OCI-LY3 (cell line): ENCODE data around the gene RING1.

ENCODE experiments used
- H2AFZ ChIP-seq: fragments of 200-600, 300-600 bp; shearing (Covaris generic); 2 replicates; pipeline ENCODE4 v1.6.0; 2014; ENCODE audit warnings: antibody characterized with exemption, low read depth, low read length
- H3K27ac ChIP-seq: fragments of 200-600, 300-600 bp; sonication (generic); 2 replicates; pipeline ENCODE4 v1.5.1; 2014; ENCODE audit warnings: mild to moderate bottlenecking, low read length, moderate library complexity, mixed read lengths
- H3K27me3 ChIP-seq: fragments of 200-600, 300-600 bp; sonication (generic); 2 replicates; pipeline ENCODE4 v1.6.1; 2014; ENCODE audit warnings: low read depth, low read length, mixed read lengths
- H3K36me3 ChIP-seq: fragments of 200-600, 300-600 bp; sonication (generic); replicated peaks from 2 replicates; pipeline ENCODE3; 2014; ENCODE audit warnings: low read depth, low read length, mixed read lengths
- H3K4me1 ChIP-seq: fragments of 300-600, 200-600 bp; sonication (generic); 2 replicates; pipeline ENCODE4 v1.6.1; 2014; ENCODE audit warnings: low read length, mixed read lengths
- H3K4me2 ChIP-seq: fragments of 200-600, 300-600 bp; sonication (generic); 2 replicates; pipeline ENCODE4 v1.6.1; 2014; ENCODE audit warnings: low read length, mixed read lengths
- H3K4me3 ChIP-seq: fragments of 300-600, 200-600 bp; sonication (generic); 2 replicates; pipeline ENCODE4 v1.5.1; 2014; ENCODE audit warnings: antibody characterized with exemption, mild to moderate bottlenecking, low read length, moderate library complexity
- H3K79me2 ChIP-seq: fragments of 300-600, 200-600 bp; shearing (Covaris generic); 2 replicates; pipeline ENCODE4 v1.6.1; 2014; ENCODE audit warnings: mild to moderate bottlenecking, low read length, mixed read lengths
- H3K9ac ChIP-seq: fragments of 300-600, 200-600 bp; shearing (Covaris generic); 2 replicates; pipeline ENCODE4 v1.6.0; 2014; ENCODE audit warnings: mild to moderate bottlenecking, low read length, moderate library complexity
- H3K9me3 ChIP-seq: fragments of 200-600, 300-600 bp; shearing (Covaris generic); 2 replicates; pipeline ENCODE4 v1.6.1; 2014; ENCODE audit warnings: low read length, mixed read lengths; ENCODE audit not compliant: insufficient read depth
- H4K20me1 ChIP-seq: fragments of 200-600, 300-600 bp; sonication (generic); 2 replicates; pipeline ENCODE4 v1.6.1; 2016; ENCODE audit warnings: low read length, mixed read lengths; ENCODE audit not compliant: insufficient read depth
- CTCF ChIP-seq: fragments of 200-600, 300-600 bp; sonication (generic); IDR thresholded peaks from 2 replicates; pipeline ENCODE4 v1.5.1; 2014; ENCODE audit warnings: antibody characterized with exemption, low read length, low read depth
- EZH2phosphoT487 ChIP-seq: fragments of 200-600 bp; shearing (Covaris generic); IDR thresholded peaks from 2 replicates; pipeline ENCODE4 v1.6.1; 2018; ENCODE audit warnings: antibody characterized with exemption, mixed run types, low read depth

Gene RING1

GRCh38 chr6:33241968-33242367, 33.7 kb downstream of the RING1 start:
- H3K9ac ChIP-seq = no peak overlapping the region
- H4K20me1 ChIP-seq = no peaks in the 10 kb centered on the region
- H3K4me2 ChIP-seq = peak overlapping the region; percentile 18; the same call in 1 of the 2 replicates
- H3K4me1 ChIP-seq = peaks cover 4% of the 10 kb centered on the region; the same call in 1 of the 2 replicates
- H2AFZ ChIP-seq = no peak overlapping the region
- H3K4me3 ChIP-seq = no peak overlapping the region
- no peak overlapping the region for H3K27ac ChIP-seq
- no peaks in the 10 kb centered on the region for H3K36me3 ChIP-seq
- no peaks in the 10 kb centered on the region for H3K79me2 ChIP-seq
- H3K9me3 ChIP-seq = no peaks in the 10 kb centered on the region
- H3K27me3 ChIP-seq = peaks cover 10% of the 10 kb centered on the region
- no peak for TF ChIP-seq EZH2phosphoT487
- TF ChIP-seq CTCF = no peak

- Histone ChIP-seq H3K36me3 (no peaks in the 10 kb centered on the region), H3K9me3 (no peaks in the 10 kb centered on the region), H3K4me3 (no peak overlapping the region), H3K27ac (no peak overlapping the region), H3K4me1 (peaks cover 4% of the 10 kb centered on the region; the same call in 1 of the 2 replicates), H3K27me3 (peaks cover 10% of the 10 kb centered on the region), H2AFZ (no peak overlapping the region), H4K20me1 (no peaks in the 10 kb centered on the region), H3K4me2 (no peak overlapping the region), H3K79me2 (no peaks in the 10 kb centered on the region), H3K9ac (no peak overlapping the region)
- TF ChIP-seq CTCF (no peak), EZH2phosphoT487 (no peak)
Observed at GRCh38 chr6:33243476-33243875, 35.2 kb downstream of the RING1 start.

- H3K27me3 ChIP-seq = peaks cover 4% of the 10 kb centered on the region; the same call in 1 of the 2 replicates
- H3K79me2 ChIP-seq = no peaks in the 10 kb centered on the region; the same call in 1 of the 2 replicates
- H4K20me1 ChIP-seq = no peaks in the 10 kb centered on the region
- no peaks in the 10 kb centered on the region for H3K9me3 ChIP-seq
- peaks cover 7% of the 10 kb centered on the region for H3K4me1 ChIP-seq
- H3K4me3 ChIP-seq = peak overlapping the region; percentile 99
- H3K4me2 ChIP-seq = peak overlapping the region; percentile 99
- H3K36me3 ChIP-seq = peaks cover 3% of the 10 kb centered on the region
- H2AFZ ChIP-seq = peak overlapping the region; percentile 98
- TF ChIP-seq CTCF (peak; percentile 68), EZH2phosphoT487 (no peak)
- peak overlapping the region; percentile 74 for H3K9ac ChIP-seq
- peak overlapping the region; percentile 39 for H3K27ac ChIP-seq
Observed at GRCh38 chr6:33247977-33248642, 39.8 kb downstream of the RING1 start.

GRCh38 chr6:33248643-33248931, 40.3 kb downstream of the RING1 start:
- peak overlapping the region; percentile 74 for H3K9ac ChIP-seq
- H3K36me3 ChIP-seq = peaks cover 3% of the 10 kb centered on the region
- peak overlapping the region; percentile 99 for H3K4me3 ChIP-seq
- H3K79me2 ChIP-seq = no peaks in the 10 kb centered on the region; the same call in 1 of the 2 replicates
- peak overlapping the region; percentile 99 for H3K4me2 ChIP-seq
- H4K20me1 ChIP-seq = no peaks in the 10 kb centered on the region
- peak overlapping the region; percentile 39 for H3K27ac ChIP-seq
- peaks cover 7% of the 10 kb centered on the region for H3K4me1 ChIP-seq
- H3K27me3 ChIP-seq = no peaks in the 10 kb centered on the region
- H2AFZ ChIP-seq = peak overlapping the region; percentile 83
- no peaks in the 10 kb centered on the region for H3K9me3 ChIP-seq
- TF ChIP-seq CTCF = no peak; the same call in 1 of the 2 replicates
- TF ChIP-seq EZH2phosphoT487 = no peak
